ENCODE measurements around the gene ZNF423. TPM values are rescaled to one million over a fixed set of nuclear protein-coding genes. Genes with fewer than 3 reads are reported as not detected.

The ZNF423 gene
- total RNA-seq, 6 experiments from 2014 or later: 0.43 to 1.2 (median 0.89) TPM

DNA sequence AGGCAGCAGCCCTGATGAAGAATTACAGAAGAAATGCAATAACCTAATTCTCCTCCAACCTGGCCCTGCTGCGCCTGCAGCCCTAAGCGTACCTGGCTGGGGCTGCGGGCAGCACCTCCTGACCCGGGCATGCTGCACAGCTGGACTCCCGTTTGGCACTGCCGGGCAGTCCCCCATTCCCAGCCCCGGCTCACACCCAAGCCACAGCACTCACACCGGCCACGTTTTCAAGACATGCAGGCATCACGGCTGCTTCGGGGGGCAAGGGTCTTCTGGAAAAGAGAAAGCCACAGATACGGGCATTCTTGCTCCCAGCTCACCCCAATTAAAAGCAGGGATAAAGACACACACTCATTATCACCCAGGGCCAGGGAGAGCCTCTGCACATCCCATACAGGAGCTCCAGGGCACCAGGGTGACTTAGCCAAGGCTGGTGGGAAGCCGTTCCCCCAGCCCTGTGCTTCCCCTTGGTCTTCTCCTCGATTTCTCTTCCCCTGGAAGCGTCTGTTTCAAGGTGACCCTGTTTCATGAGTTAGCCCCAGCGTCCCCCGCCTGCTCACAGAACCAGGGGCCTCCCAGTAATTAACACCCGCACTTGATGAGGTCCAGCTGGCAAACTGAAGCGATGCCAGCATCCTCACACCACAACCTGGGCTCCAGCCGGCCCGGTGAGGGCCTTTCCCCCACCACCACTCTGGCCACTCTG lies 265.6 kb downstream of the ZNF423 start:
- WGBS (ENCODE audit: insufficient coverage, low coverage, low lambda C conversion rate, missing lambda C conversion rate): 81% methylated on average over 9 of the region's 21 CpGs
- intact Hi-C loops (cut with DNase I): loop anchor here (5.0 to 10.0 kb wide), 2 partner anchors 176 to 183 kb away; no protein-coding TSS in a partner anchor

DNA sequence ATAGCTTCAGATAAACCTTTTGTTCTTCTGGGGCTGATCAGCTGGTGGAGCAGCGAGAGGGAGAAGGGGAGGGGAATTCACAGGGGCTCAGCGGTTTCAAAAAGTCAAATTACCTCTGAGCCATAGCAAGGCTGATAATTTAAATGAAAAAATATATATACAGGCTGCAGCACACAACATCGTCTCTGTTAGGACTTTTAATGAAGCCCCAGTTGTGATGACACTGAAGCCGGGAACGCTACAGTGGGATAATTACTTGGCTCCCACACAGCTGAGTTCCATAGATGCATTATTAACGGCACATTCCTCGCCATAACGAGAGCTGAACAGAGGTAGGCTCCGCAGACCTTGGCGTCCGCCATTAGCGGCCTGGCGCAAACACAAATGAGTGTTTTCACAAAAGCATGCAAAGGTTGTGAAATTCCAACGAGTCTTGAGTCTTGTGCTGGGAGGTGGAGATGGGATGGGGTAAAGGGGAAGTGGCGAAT lies 266.3 kb downstream of the ZNF423 start:
- no peaks in the 10 kb centered on the region for H3K27me3 ChIP-seq
- H3K4me1 ChIP-seq: no peaks in the 10 kb centered on the region
- ATAC-seq (no peak), DNase-seq (peak in 1 of 3 donors; percentile 23)
- no peak for TF ChIP-seq POLR2A (IDR thresholded peaks at IDR 0.05)
- TF ChIP-seq, protein P1, sequence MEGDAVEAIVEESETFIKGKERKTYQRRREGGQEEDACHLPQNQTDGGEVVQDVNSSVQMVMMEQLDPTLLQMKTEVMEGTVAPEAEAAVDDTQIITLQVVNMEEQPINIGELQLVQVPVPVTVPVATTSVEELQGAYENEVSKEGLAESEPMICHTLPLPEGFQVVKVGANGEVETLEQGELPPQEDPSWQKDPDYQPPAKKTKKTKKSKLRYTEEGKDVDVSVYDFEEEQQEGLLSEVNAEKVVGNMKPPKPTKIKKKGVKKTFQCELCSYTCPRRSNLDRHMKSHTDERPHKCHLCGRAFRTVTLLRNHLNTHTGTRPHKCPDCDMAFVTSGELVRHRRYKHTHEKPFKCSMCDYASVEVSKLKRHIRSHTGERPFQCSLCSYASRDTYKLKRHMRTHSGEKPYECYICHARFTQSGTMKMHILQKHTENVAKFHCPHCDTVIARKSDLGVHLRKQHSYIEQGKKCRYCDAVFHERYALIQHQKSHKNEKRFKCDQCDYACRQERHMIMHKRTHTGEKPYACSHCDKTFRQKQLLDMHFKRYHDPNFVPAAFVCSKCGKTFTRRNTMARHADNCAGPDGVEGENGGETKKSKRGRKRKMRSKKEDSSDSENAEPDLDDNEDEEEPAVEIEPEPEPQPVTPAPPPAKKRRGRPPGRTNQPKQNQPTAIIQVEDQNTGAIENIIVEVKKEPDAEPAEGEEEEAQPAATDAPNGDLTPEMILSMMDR (IDR thresholded peaks at IDR 0.05): no peak
- no peaks in the 10 kb centered on the region for H3K36me3 ChIP-seq
- WGBS (ENCODE audit: insufficient coverage, low coverage, low lambda C conversion rate, missing lambda C conversion rate): 71% methylated on average over 7 of the region's 15 CpGs
- H3K4me3 ChIP-seq: no peak overlapping the region
- no peak overlapping the region for H3K27ac ChIP-seq
- intact Hi-C loops (cut with DNase I): loop anchor here (5.0 to 10.0 kb wide), 2 partner anchors 175 to 182 kb away; no protein-coding TSS in a partner anchor
- no peaks in the 10 kb centered on the region for H3K9me3 ChIP-seq

More for the DNA sequence above, 265.6 kb downstream of the ZNF423 start:
- peak in 1 of 3 donors; percentile 33 for DNase-seq
- Histone ChIP-seq H3K9me3 (no peaks in the 10 kb centered on the region), H3K36me3 (no peaks in the 10 kb centered on the region), H3K27me3 (no peaks in the 10 kb centered on the region), H3K27ac (no peak overlapping the region), H3K4me1 (no peaks in the 10 kb centered on the region), H3K4me3 (no peak overlapping the region)
- ATAC-seq: no peak
- TF ChIP-seq POLR2A (IDR thresholded peaks at IDR 0.05): no peak
- TF ChIP-seq, protein P1 (IDR thresholded peaks at IDR 0.05): no peak

GRCh38 chr16:49588729-49589384 lies 267.1 kb downstream of the ZNF423 start:
- WGBS (ENCODE audit: insufficient coverage, low coverage, low lambda C conversion rate, missing lambda C conversion rate): 92% methylated on average over 5 of the region's 5 CpGs

GRCh38 chr16:49588026-49588425 lies 267.9 kb downstream of the ZNF423 start:
- intact Hi-C loops (cut with DNase I): no loop called here
- H3K27ac ChIP-seq: no peak overlapping the region
- peak in 1 of 3 donors; percentile 31 for DNase-seq
- ATAC-seq: no peak
- no peaks in the 10 kb centered on the region for H3K4me1 ChIP-seq
- H3K4me3 ChIP-seq: no peak overlapping the region
- TF ChIP-seq POLR2A (IDR thresholded peaks at IDR 0.05): no peak
- TF ChIP-seq, protein P1 (IDR thresholded peaks at IDR 0.05): no peak
- H3K9me3 ChIP-seq: no peaks in the 10 kb centered on the region
- no CpG with 5 or more reads among the region's 3 CpGs for WGBS (ENCODE audit: insufficient coverage, low coverage, low lambda C conversion rate, missing lambda C conversion rate)
- no peaks in the 10 kb centered on the region for H3K36me3 ChIP-seq
- H3K27me3 ChIP-seq: no peaks in the 10 kb centered on the region

More at GRCh38 chr16:49588729-49589384, 267.1 kb downstream of the ZNF423 start:
- intact Hi-C loops (cut with DNase I): no loop called here
- H3K27me3 ChIP-seq: no peaks in the 10 kb centered on the region
- no peak overlapping the region for H3K4me3 ChIP-seq
- no peaks in the 10 kb centered on the region for H3K4me1 ChIP-seq
- no peaks in the 10 kb centered on the region for H3K9me3 ChIP-seq
- TF ChIP-seq, protein P1 (IDR thresholded peaks at IDR 0.05): no peak
- TF ChIP-seq POLR2A (IDR thresholded peaks at IDR 0.05): no peak
- no peaks in the 10 kb centered on the region for H3K36me3 ChIP-seq
- DNase-seq: peak in 1 of 3 donors; percentile 16
- H3K27ac ChIP-seq: no peak overlapping the region
- no peak for ATAC-seq

Measured in right lobe of liver (tissue), 6 donors.